HEK293 (cell line): ENCODE data around the gene DPH2.
A peak's percentile ranks its signal among the peaks of the same experiment; 100 is the strongest.

ENCODE experiments used
- FEZF1 ChIP-seq: fragments of 450-650 bp; formaldehyde crosslinking; IDR thresholded peaks from 2 replicates; pipeline ENCODE4 v1.5.1; 2016; ENCODE audit warnings: missing biosample characterization, missing genetic modification characterization
- GLIS2 ChIP-seq: fragments of 450-650 bp; formaldehyde crosslinking; IDR thresholded peaks from 2 replicates; pipeline ENCODE4 v1.5.1; 2016; ENCODE audit warnings: missing biosample characterization, missing genetic modification characterization
- MYNN ChIP-seq: fragments of 450-650 bp; formaldehyde crosslinking; IDR thresholded peaks from 2 replicates; pipeline ENCODE4 v1.5.1; 2016; ENCODE audit warnings: missing biosample characterization, missing genetic modification characterization, borderline replicate concordance
- REPIN1 ChIP-seq: fragments of 450-650 bp; formaldehyde crosslinking; IDR thresholded peaks from 2 replicates; pipeline ENCODE4 v1.5.1; 2017; ENCODE audit warnings: missing biosample characterization, missing genetic modification characterization, low read depth
- SP3 ChIP-seq: fragments of 450-650 bp; formaldehyde crosslinking; IDR thresholded peaks from 2 replicates; pipeline ENCODE4 v1.5.1; 2016; ENCODE audit warnings: missing biosample characterization, missing genetic modification characterization
- TCF7L2 ChIP-seq: IDR thresholded peaks from 2 replicates; pipeline ENCODE4 v1.6.1; 2011; ENCODE audit warnings: low read depth, mild to moderate bottlenecking, inconsistent platforms, low read length, moderate library complexity, borderline replicate concordance
- ZBTB49 ChIP-seq: fragments of 450-650 bp; formaldehyde crosslinking; IDR thresholded peaks from 2 replicates; pipeline ENCODE4 v1.5.1; 2016; ENCODE audit warnings: missing biosample characterization, missing genetic modification characterization, low read depth
- ZBTB7A ChIP-seq: fragments of 450-650 bp; formaldehyde crosslinking; IDR thresholded peaks from 2 replicates; pipeline ENCODE4 v1.5.1; 2016; ENCODE audit warnings: low read depth, missing biosample characterization, missing genetic modification characterization
- ZNF18 ChIP-seq: fragments of 450-650 bp; formaldehyde crosslinking; IDR thresholded peaks from 2 replicates; pipeline ENCODE4 v1.5.1; 2016; ENCODE audit warnings: missing biosample characterization, missing genetic modification characterization
- ZNF19 ChIP-seq: fragments of 450-650 bp; formaldehyde crosslinking; IDR thresholded peaks from 2 replicates; pipeline ENCODE4; 2016; ENCODE audit warnings: missing biosample characterization, missing genetic modification characterization, low read depth
- ZNF211 ChIP-seq: fragments of 450-650 bp; formaldehyde crosslinking; IDR thresholded peaks from 2 replicates; pipeline ENCODE4 v1.5.1; 2016; ENCODE audit warnings: low read depth, missing biosample characterization, missing genetic modification characterization
- ZNF324 ChIP-seq: fragments of 450-650 bp; formaldehyde crosslinking; IDR thresholded peaks from 2 replicates; pipeline ENCODE4 v1.5.1; 2016; ENCODE audit warnings: missing biosample characterization, missing genetic modification characterization
- ZNF335 ChIP-seq: fragments of 450-650 bp; formaldehyde crosslinking; conservative IDR thresholded peaks from 2 replicates; pipeline ENCODE4 v1.5.1; 2016; ENCODE audit warnings: missing biosample characterization, missing genetic modification characterization
- ZNF362 ChIP-seq: fragments of 450-650 bp; formaldehyde crosslinking; IDR thresholded peaks from 2 replicates; pipeline ENCODE4 v1.5.1; 2016; ENCODE audit warnings: missing biosample characterization, missing genetic modification characterization
- ZNF416 ChIP-seq: fragments of 450-650 bp; formaldehyde crosslinking; IDR thresholded peaks from 2 replicates; pipeline ENCODE4 v1.5.1; 2016; ENCODE audit warnings: missing biosample characterization, missing genetic modification characterization
- ZNF530 ChIP-seq: fragments of 450-650 bp; formaldehyde crosslinking; IDR thresholded peaks from 2 replicates; pipeline ENCODE4 v1.5.1; 2016; ENCODE audit warnings: low read depth, missing biosample characterization, missing genetic modification characterization
- ZNF585B ChIP-seq: fragments of 450-650 bp; formaldehyde crosslinking; IDR thresholded peaks from 2 replicates; pipeline ENCODE4 v1.5.1; 2016; ENCODE audit warnings: missing biosample characterization, missing genetic modification characterization
- ZNF701 ChIP-seq: fragments of 450-650 bp; formaldehyde crosslinking; IDR thresholded peaks from 2 replicates; pipeline ENCODE4 v1.5.1; 2016; ENCODE audit warnings: missing biosample characterization, missing genetic modification characterization
- ZNF747 ChIP-seq: fragments of 450-650 bp; formaldehyde crosslinking; IDR thresholded peaks from 2 replicates; pipeline ENCODE4 v1.5.1; 2016; ENCODE audit warnings: missing biosample characterization, missing genetic modification characterization
- ZNF791 ChIP-seq: fragments of 450-650 bp; formaldehyde crosslinking; IDR thresholded peaks from 2 replicates; pipeline ENCODE4 v1.5.1; 2016; ENCODE audit warnings: missing biosample characterization, missing genetic modification characterization
- ZNF792 ChIP-seq: fragments of 450-650 bp; formaldehyde crosslinking; IDR thresholded peaks from 2 replicates; pipeline ENCODE4 v1.5.1; 2016; ENCODE audit warnings: missing biosample characterization, missing genetic modification characterization
- TF ChIP-seq, protein P1 (sequence below): fragments of 450-650 bp; formaldehyde crosslinking; IDR thresholded peaks from 2 replicates; pipeline ENCODE4 v1.5.1; 2016; ENCODE audit warnings: missing biosample characterization, missing genetic modification characterization
- TF ChIP-seq, protein P2 (sequence below): fragments of 450-650 bp; formaldehyde crosslinking; IDR thresholded peaks from 2 replicates; pipeline ENCODE4 v1.5.1; 2016; ENCODE audit warnings: missing biosample characterization, missing genetic modification characterization

The DPH2 gene

DNA sequence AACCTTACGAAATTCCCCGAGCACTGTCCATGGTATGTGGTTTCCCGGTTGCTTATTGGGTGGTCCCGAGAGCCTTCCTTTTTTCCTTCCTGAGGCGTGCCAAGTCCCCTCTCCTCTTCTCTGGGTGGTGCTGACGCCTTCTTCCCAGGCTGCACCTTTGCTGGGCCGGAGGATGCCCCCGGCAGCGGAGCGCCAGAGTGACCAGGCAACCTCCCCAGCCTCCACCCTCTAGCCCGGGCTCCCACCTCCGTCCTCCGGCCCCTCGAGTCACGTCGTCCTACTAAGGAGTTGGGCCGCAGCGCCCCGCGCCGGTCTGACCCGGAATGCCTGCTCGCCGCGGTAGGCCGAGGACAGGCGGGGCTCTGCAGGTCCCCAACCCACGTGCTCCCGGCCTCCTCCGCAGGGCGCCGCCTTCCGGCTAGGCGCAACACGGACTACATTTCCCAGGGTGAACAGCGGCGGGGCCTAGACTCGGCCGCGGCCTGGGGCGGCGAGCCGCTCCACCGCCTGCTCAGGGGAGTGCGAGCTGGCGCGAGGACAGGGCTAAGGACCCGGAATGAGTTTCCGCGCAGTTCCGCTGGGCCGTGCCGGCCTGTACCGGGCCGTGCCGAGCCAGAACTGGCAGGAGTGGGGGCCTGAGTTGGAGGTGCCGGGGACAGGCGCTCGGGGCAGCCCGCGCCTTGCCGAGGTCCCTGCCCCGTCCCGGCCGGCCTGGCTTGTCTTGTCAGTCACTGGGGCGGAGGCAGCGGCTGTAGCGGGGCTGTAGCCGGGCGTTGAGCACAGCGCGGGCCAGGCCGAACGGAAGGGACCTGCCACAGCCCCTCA lies 23.4 kb upstream of the DPH2 start, which contains the start of gene IPO13 (continued):
- TF ChIP-seq, protein P1, sequence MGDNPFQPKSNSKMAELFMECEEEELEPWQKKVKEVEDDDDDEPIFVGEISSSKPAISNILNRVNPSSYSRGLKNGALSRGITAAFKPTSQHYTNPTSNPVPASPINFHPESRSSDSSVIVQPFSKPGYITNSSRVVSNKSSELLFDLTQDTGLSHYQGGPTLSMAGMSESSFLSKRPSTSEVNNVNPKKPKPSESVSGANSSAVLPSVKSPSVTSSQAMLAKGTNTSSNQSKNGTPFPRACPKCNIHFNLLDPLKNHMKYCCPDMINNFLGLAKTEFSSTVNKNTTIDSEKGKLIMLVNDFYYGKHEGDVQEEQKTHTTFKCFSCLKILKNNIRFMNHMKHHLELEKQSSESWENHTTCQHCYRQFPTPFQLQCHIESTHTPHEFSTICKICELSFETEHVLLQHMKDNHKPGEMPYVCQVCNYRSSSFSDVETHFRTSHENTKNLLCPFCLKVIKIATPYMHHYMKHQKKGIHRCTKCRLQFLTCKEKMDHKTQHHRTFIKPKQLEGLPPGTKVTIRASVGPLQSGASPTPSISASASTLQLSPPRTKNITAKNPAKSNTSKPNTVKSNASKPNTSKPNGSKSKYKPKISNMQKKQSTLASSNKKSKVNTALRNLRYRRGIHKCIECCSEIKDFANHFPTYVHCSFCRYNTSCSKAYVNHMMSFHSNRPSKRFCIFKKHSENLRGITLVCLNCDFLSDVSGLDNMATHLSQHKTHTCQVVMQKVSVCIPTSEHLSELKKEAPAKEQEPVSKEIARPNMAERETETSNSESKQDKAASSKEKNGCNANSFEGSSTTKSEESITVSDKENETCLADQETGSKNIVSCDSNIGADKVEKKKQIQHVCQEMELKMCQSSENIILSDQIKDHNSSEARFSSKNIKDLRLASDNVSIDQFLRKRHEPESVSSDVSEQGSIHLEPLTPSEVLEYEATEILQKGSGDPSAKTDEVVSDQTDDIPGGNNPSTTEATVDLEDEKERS, result no peak
- TF ChIP-seq ZNF324 (tag by site-specific recombination), result peak; percentile 99
- peak; percentile 100 for TF ChIP-seq ZNF335
- no peak for TF ChIP-seq ZNF211
- no peak for TF ChIP-seq ZNF791 (tag by site-specific recombination)
- TF ChIP-seq ZNF19 (tag by site-specific recombination), result no peak
- TF ChIP-seq TCF7L2, result no peak
- no peak for TF ChIP-seq FEZF1 (tag by site-specific recombination)
- no peak for TF ChIP-seq ZNF362
- TF ChIP-seq ZBTB49, result no peak
- TF ChIP-seq SP3 (tag by site-specific recombination), result peak; percentile 94
- TF ChIP-seq MYNN, result no peak; the same call in 1 of the 2 replicates
- TF ChIP-seq ZNF701 (tag by site-specific recombination), result no peak
- TF ChIP-seq ZNF585B, result no peak
- TF ChIP-seq ZNF18 (tag by site-specific recombination), result 0 out of 2 replicates have a peak, but pooled peaks have one; percentile 49
- TF ChIP-seq REPIN1 (tag by site-specific recombination), result no peak; the same call in 1 of the 2 replicates
- TF ChIP-seq ZNF792 (tag by site-specific recombination), result no peak
- TF ChIP-seq ZBTB7A (tag by site-specific recombination), result peak; percentile 93
- TF ChIP-seq ZNF530 (tag by site-specific recombination), result no peak
- peak; percentile 84 for TF ChIP-seq GLIS2 (tag by site-specific recombination)
- TF ChIP-seq ZNF747, result no peak
- TF ChIP-seq ZNF416 (tag by site-specific recombination), result no peak
- TF ChIP-seq, protein P2, sequence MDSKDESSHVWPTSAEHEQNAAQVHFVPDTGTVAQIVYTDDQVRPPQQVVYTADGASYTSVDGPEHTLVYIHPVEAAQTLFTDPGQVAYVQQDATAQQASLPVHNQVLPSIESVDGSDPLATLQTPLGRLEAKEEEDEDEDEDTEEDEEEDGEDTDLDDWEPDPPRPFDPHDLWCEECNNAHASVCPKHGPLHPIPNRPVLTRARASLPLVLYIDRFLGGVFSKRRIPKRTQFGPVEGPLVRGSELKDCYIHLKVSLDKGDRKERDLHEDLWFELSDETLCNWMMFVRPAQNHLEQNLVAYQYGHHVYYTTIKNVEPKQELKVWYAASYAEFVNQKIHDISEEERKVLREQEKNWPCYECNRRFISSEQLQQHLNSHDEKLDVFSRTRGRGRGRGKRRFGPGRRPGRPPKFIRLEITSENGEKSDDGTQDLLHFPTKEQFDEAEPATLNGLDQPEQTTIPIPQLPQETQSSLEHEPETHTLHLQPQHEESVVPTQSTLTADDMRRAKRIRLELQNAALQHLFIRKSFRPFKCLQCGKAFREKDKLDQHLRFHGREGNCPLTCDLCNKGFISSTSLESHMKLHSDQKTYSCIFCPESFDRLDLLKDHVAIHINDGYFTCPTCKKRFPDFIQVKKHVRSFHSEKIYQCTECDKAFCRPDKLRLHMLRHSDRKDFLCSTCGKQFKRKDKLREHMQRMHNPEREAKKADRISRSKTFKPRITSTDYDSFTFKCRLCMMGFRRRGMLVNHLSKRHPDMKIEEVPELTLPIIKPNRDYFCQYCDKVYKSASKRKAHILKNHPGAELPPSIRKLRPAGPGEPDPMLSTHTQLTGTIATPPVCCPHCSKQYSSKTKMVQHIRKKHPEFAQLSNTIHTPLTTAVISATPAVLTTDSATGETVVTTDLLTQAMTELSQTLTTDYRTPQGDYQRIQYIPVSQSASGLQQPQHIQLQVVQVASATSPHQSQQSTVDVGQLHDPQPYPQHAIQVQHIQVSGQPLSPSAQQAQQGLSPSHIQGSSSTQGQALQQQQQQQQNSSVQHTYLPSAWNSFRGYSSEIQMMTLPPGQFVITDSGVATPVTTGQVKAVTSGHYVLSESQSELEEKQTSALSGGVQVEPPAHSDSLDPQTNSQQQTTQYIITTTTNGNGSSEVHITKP (tag by site-specific recombination), result peak; percentile 57; the same call in 1 of the 2 replicates
